Parathyroid adenoma (tissue), 2 donors: ENCODE measurements around the gene CEP250.
"Not testable (repeated sequence)": the region's sequence is repeated elsewhere in the genome, so short reads cannot be mapped to it uniquely, and the experiment has no call there.

Experiments
- H2AFZ ChIP-seq: fragments of 300-600 bp; sonication (generic); one replicate; pipeline ENCODE4 v1.7.0; 2017; ENCODE audit warnings: antibody characterized with exemption, mild to moderate bottlenecking
- H3K27ac ChIP-seq: fragments of 300-600 bp; sonication (generic); one replicate; pipeline ENCODE4 v1.7.0; 2017
- H3K27me3 ChIP-seq: fragments of 300-600 bp; sonication (generic); one replicate; pipeline ENCODE4 v1.7.0; 2017; ENCODE audit warnings: low read length; ENCODE audit not compliant: control insufficient read depth, insufficient read depth
- H3K36me3 ChIP-seq: fragments of 300-600 bp; sonication (generic); one replicate; pipeline ENCODE4 v1.7.0; 2017; ENCODE audit warnings: low read length; ENCODE audit not compliant: control insufficient read depth, insufficient read depth
- H3K4me1 ChIP-seq: fragments of 300-600 bp; sonication (generic); one replicate; pipeline ENCODE4 v1.7.0; 2017; ENCODE audit warnings: control low read depth
- H3K4me2 ChIP-seq: fragments of 300-600 bp; sonication (generic); one replicate; pipeline ENCODE4 v1.7.0; 2017; ENCODE audit warnings: low read length
- H3K4me3 ChIP-seq: fragments of 300-600 bp; sonication (generic); one replicate; pipeline ENCODE4 v1.7.0; 2017; ENCODE audit warnings: low read depth, low read length
- H3K79me2 ChIP-seq: fragments of 300-600 bp; sonication (generic); one replicate; pipeline ENCODE4 v1.7.0; 2017; ENCODE audit warnings: control low read depth
- H3K9ac ChIP-seq: fragments of 300-600 bp; sonication (generic); one replicate; pipeline ENCODE4 v1.7.0; 2017; ENCODE audit warnings: mild to moderate bottlenecking
- H3K9me3 ChIP-seq: fragments of 300-600 bp; sonication (generic); one replicate; pipeline ENCODE4 v1.7.0; 2017; ENCODE audit warnings: low read length; ENCODE audit not compliant: control insufficient read depth
- CTCF ChIP-seq: fragments of 300-600 bp; sonication (generic); IDR thresholded peaks from one replicate; pipeline ENCODE4 v1.7.0; 2017; ENCODE audit warnings: antibody characterized with exemption, mild to moderate bottlenecking
- donor health status: primary hyperparathyroidism.

The CEP250 gene

GRCh38 chr20:35547329-35547728, 91.9 kb downstream of the CEP250 start:
- Histone ChIP-seq H3K4me2 (no peak overlapping the region), H2AFZ (no peak overlapping the region), H3K36me3 (no peaks in the 10 kb centered on the region), H3K9me3 (no peaks in the 10 kb centered on the region), H3K9ac (no peak overlapping the region), H3K4me3 (no peak overlapping the region), H3K79me2 (peaks cover 3% of the 10 kb centered on the region), H3K27me3 (no peaks in the 10 kb centered on the region), H3K27ac (no peak overlapping the region), H3K4me1 (peaks cover 3% of the 10 kb centered on the region)
- no peak for TF ChIP-seq CTCF

GRCh38 chr20:35551503-35551902, 96.1 kb downstream of the CEP250 start:
- no peak overlapping the region for H2AFZ ChIP-seq
- no peak overlapping the region for H3K4me2 ChIP-seq
- no peak overlapping the region for H3K9ac ChIP-seq
- H3K27me3 ChIP-seq: no peaks in the 10 kb centered on the region
- no peaks in the 10 kb centered on the region for H3K79me2 ChIP-seq
- no peaks in the 10 kb centered on the region for H3K9me3 ChIP-seq
- H3K4me3 ChIP-seq: no peak overlapping the region
- no peak for TF ChIP-seq CTCF
- H3K27ac ChIP-seq: no peak overlapping the region
- no peaks in the 10 kb centered on the region for H3K36me3 ChIP-seq
- H3K4me1 ChIP-seq: no peaks in the 10 kb centered on the region

GRCh38 chr20:35552914-35553313, 97.5 kb downstream of the CEP250 start:
- no peaks in the 10 kb centered on the region for H3K79me2 ChIP-seq
- no peak overlapping the region for H3K4me2 ChIP-seq
- H3K36me3 ChIP-seq: no peaks in the 10 kb centered on the region
- H3K9me3 ChIP-seq: no peaks in the 10 kb centered on the region
- H3K27ac ChIP-seq: no peak overlapping the region
- no peak overlapping the region for H2AFZ ChIP-seq
- no peaks in the 10 kb centered on the region for H3K27me3 ChIP-seq
- H3K4me1 ChIP-seq: no peaks in the 10 kb centered on the region
- no peak overlapping the region for H3K4me3 ChIP-seq
- H3K9ac ChIP-seq: no peak overlapping the region
- no peak for TF ChIP-seq CTCF

GRCh38 chr20:35555461-35555860, 100.1 kb downstream of the CEP250 start:
- H3K4me3 ChIP-seq, H3K79me2 ChIP-seq, H3K27me3 ChIP-seq, H3K27ac ChIP-seq, H3K4me1 ChIP-seq, H3K9ac ChIP-seq, H2AFZ ChIP-seq, H3K9me3 ChIP-seq, H3K36me3 ChIP-seq, H3K4me2 ChIP-seq: not testable (repeated sequence)

GRCh38 chr20:35555951-35556645, 100.7 kb downstream of the CEP250 start:
- Histone ChIP-seq H3K4me1 (no peaks in the 10 kb centered on the region), H3K9ac (no peak overlapping the region), H3K27me3 (no peaks in the 10 kb centered on the region), H3K9me3 (no peaks in the 10 kb centered on the region), H3K79me2 (no peaks in the 10 kb centered on the region), H2AFZ (no peak overlapping the region), H3K27ac (no peak overlapping the region), H3K4me3 (no peak overlapping the region), H3K4me2 (no peak overlapping the region), H3K36me3 (no peaks in the 10 kb centered on the region)
- no peak for TF ChIP-seq CTCF
